NCI-H446 treated with DMSO at 0.1 percent for 48 hours (cell line): ENCODE data around the gene SKP1.
A peak's percentile ranks its signal among the peaks of the same experiment; 100 is the strongest.
"Not testable (repeated sequence)": the region's sequence is repeated elsewhere in the genome, so short reads cannot be mapped to it uniquely, and the experiment has no call there.

Experiments used
- DNase-seq: peaks from one replicate; lab custom pipeline; 2025; lab: John Stamatoyannopoulos, UW

Gene SKP1

GRCh38 chr5:134176511-134177368 lies at the start of gene SKP1:
SKP1 (minus strand) TSS chr5:134176950; CDS start chr5:134174022, 2,928 bp downstream.
- peak; percentile 52 for DNase-seq

- DNase-seq = peak; percentile 93
Observed at GRCh38 chr5:134225780-134226440, 49.2 kb upstream of the SKP1 start, which contains the start of gene PPP2CA. PPP2CA (minus strand) TSS chr5:134226073; CDS start chr5:134225861, 212 bp downstream.

- DNase-seq = peak; percentile 38
Observed at GRCh38 chr5:134224888-134225779, 48.4 kb upstream of the SKP1 start.

GRCh38 chr5:134223406-134224248 lies 46.9 kb upstream of the SKP1 start:
- DNase-seq = no peak

- not testable (repeated sequence) for DNase-seq
Observed at GRCh38 chr5:134221690-134222089, 44.9 kb upstream of the SKP1 start.

- no peak for DNase-seq
Observed at GRCh38 chr5:134215757-134216156, 39.0 kb upstream of the SKP1 start.

GRCh38 chr5:134211263-134212031 lies 34.7 kb upstream of the SKP1 start:
- DNase-seq = not testable (repeated sequence)

GRCh38 chr5:134209477-134210245 lies 32.9 kb upstream of the SKP1 start:
- DNase-seq = no peak

GRCh38 chr5:134207696-134208095 lies 30.9 kb upstream of the SKP1 start:
- no peak for DNase-seq

- DNase-seq = no peak
Observed at GRCh38 chr5:134206627-134207160, 29.9 kb upstream of the SKP1 start.

- DNase-seq = no peak
Observed at GRCh38 chr5:134204575-134204974, 27.8 kb upstream of the SKP1 start.

GRCh38 chr5:134203630-134204029 lies 26.9 kb upstream of the SKP1 start:
- DNase-seq = no peak

GRCh38 chr5:134195666-134196065 lies 18.9 kb upstream of the SKP1 start:
- DNase-seq = no peak

GRCh38 chr5:134189031-134189430 lies 12.3 kb upstream of the SKP1 start:
- DNase-seq = no peak

- no peak for DNase-seq
Observed at GRCh38 chr5:134188092-134188491, 11.3 kb upstream of the SKP1 start.

- DNase-seq = no peak
Observed at GRCh38 chr5:134184155-134185135, 7.7 kb upstream of the SKP1 start.

GRCh38 chr5:134183481-134183880 lies 6.7 kb upstream of the SKP1 start:
- DNase-seq = no peak

- DNase-seq = no peak
Observed at GRCh38 chr5:134178096-134178419, 1.3 kb upstream of the SKP1 start.
